Neural crest cell (in vitro differentiated cells): Measurements from ENCODE around the gene GPR55. TPM values are rescaled to one million over a fixed set of nuclear protein-coding genes. Genes with fewer than 3 reads are reported as not detected.
"Not testable (repeated sequence)": the region's sequence is repeated elsewhere in the genome, so short reads cannot be mapped to it uniquely, and the experiment has no call there.

ENCODE experiments used
- DNase-seq: peaks from one replicate; pipeline ENCODE4 v3.0.0; 2021; ENCODE audit warnings: low read depth, mixed read lengths, low spot score
- H3K27ac Mint-ChIP-seq: one replicate; pipeline ENCODE4 v1.8.0; 2021; ENCODE audit warnings: mild to moderate bottlenecking, mixed read lengths; ENCODE audit not compliant: unreplicated experiment
- H3K27me3 Mint-ChIP-seq: 2 replicates; pipeline ENCODE4 v1.8.0; 2021; ENCODE audit warnings: low read depth, mild to moderate bottlenecking, mixed read lengths
- H3K36me3 Mint-ChIP-seq: 2 replicates; pipeline ENCODE4 v1.8.0; 2021; ENCODE audit warnings: low read depth, mild to moderate bottlenecking, mixed read lengths
- H3K4me1 Mint-ChIP-seq: 2 replicates; pipeline ENCODE4 v1.8.0; 2021; ENCODE audit warnings: mixed read lengths
- H3K4me3 Mint-ChIP-seq: one replicate; pipeline ENCODE4 v1.8.0; 2021; ENCODE audit warnings: mild to moderate bottlenecking, mixed read lengths
- H3K9me3 Mint-ChIP-seq: 2 replicates; pipeline ENCODE4 v1.8.0; 2021; ENCODE audit warnings: mixed read lengths
- total RNA-seq: library from RNA; stranded (reverse); gene quantifications from 2 replicates; pipeline ENCODE4 v1.2.1, GENCODE V29; 2021
- TF ChIP-seq, protein P1 (sequence below): fragments of 200-600 bp; sonication (generic); conservative IDR thresholded peaks from 2 replicates; pipeline ENCODE4 v1.5.0; 2021; ENCODE audit warnings: antibody characterized with exemption, mild to moderate bottlenecking

Gene GPR55
- total RNA-seq, 1 donor from 2014 or later: not detected

GRCh38 chr2:230968921-230969658 is 44.0 kb upstream of the GPR55 start:
- Mint-ChIP-seq H3K27me3 (no peaks in the 10 kb centered on the region), H3K27ac (no peak overlapping the region), H3K9me3 (no peaks in the 10 kb centered on the region), H3K4me1 (no peaks in the 10 kb centered on the region), H3K4me3 (no peak overlapping the region), H3K36me3 (no peaks in the 10 kb centered on the region)
- TF ChIP-seq, protein P1, sequence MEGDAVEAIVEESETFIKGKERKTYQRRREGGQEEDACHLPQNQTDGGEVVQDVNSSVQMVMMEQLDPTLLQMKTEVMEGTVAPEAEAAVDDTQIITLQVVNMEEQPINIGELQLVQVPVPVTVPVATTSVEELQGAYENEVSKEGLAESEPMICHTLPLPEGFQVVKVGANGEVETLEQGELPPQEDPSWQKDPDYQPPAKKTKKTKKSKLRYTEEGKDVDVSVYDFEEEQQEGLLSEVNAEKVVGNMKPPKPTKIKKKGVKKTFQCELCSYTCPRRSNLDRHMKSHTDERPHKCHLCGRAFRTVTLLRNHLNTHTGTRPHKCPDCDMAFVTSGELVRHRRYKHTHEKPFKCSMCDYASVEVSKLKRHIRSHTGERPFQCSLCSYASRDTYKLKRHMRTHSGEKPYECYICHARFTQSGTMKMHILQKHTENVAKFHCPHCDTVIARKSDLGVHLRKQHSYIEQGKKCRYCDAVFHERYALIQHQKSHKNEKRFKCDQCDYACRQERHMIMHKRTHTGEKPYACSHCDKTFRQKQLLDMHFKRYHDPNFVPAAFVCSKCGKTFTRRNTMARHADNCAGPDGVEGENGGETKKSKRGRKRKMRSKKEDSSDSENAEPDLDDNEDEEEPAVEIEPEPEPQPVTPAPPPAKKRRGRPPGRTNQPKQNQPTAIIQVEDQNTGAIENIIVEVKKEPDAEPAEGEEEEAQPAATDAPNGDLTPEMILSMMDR: no peak
- no peak for DNase-seq

- not testable (repeated sequence) for H3K27ac Mint-ChIP-seq, H3K9me3 Mint-ChIP-seq, H3K27me3 Mint-ChIP-seq, H3K4me3 Mint-ChIP-seq, DNase-seq, H3K4me1 Mint-ChIP-seq, H3K36me3 Mint-ChIP-seq
These were observed 43.3 kb upstream of the GPR55 start for GRCh38 chr2:230968314-230968713.

GRCh38 chr2:230967113-230967512 is 42.1 kb upstream of the GPR55 start:
- no peak overlapping the region for H3K4me3 Mint-ChIP-seq
- H3K27ac Mint-ChIP-seq: no peak overlapping the region
- H3K36me3 Mint-ChIP-seq: no peaks in the 10 kb centered on the region
- no peaks in the 10 kb centered on the region for H3K27me3 Mint-ChIP-seq
- no peak for DNase-seq
- H3K4me1 Mint-ChIP-seq: no peaks in the 10 kb centered on the region
- TF ChIP-seq, protein P1: no peak
- peaks cover 6% of the 10 kb centered on the region for H3K9me3 Mint-ChIP-seq

- Mint-ChIP-seq H3K36me3 (peaks cover 3% of the 10 kb centered on the region), H3K9me3 (peaks cover 6% of the 10 kb centered on the region), H3K4me3 (no peak overlapping the region), H3K27ac (no peak overlapping the region), H3K4me1 (peaks cover 18% of the 10 kb centered on the region), H3K27me3 (peaks cover 4% of the 10 kb centered on the region)
- TF ChIP-seq, protein P1: no peak
- DNase-seq: no peak
These were observed 39.2 kb upstream of the GPR55 start for GRCh38 chr2:230964136-230964730.

GRCh38 chr2:230961091-230961491 is 36.0 kb upstream of the GPR55 start:
- Mint-ChIP-seq H3K9me3 (peaks cover 6% of the 10 kb centered on the region), H3K4me3 (no peak overlapping the region), H3K36me3 (peaks cover 3% of the 10 kb centered on the region), H3K4me1 (peaks cover 39% of the 10 kb centered on the region), H3K27ac (peak overlapping the region; percentile 91), H3K27me3 (peaks cover 28% of the 10 kb centered on the region)
- TF ChIP-seq, protein P1: no peak
- no peak for DNase-seq

DNA sequence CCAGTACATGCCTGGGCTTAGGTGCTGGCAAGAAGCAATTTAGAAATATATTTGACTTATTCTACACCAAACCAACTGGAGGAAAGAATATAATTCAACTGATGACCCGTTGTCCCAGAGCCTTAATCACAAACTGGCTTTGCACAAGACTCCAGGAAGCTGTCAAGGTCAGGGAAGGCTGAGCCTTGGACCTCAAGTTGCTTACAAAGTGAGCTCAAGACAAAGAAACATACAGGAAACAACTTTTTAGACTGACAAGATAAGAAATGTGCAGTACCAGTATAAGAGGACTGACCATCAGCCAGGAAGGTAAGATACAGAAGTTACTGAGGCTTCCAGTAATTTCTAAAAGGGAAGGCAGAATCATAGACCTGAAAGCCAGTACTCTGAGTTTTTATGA is 35.0 kb upstream of the GPR55 start:
- H3K4me1 Mint-ChIP-seq: peaks cover 39% of the 10 kb centered on the region

More for the DNA sequence above, 35.0 kb upstream of the GPR55 start:
- no peak overlapping the region for H3K4me3 Mint-ChIP-seq
- H3K27ac Mint-ChIP-seq: no peak overlapping the region
- H3K27me3 Mint-ChIP-seq: peaks cover 28% of the 10 kb centered on the region
- H3K36me3 Mint-ChIP-seq: peaks cover 3% of the 10 kb centered on the region
- peaks cover 6% of the 10 kb centered on the region for H3K9me3 Mint-ChIP-seq
- no peak for DNase-seq
- TF ChIP-seq, protein P1: no peak
